Activated effector memory CD4-positive, alpha-beta T cell treated with Interleukin-2 at 50 U/mL for 16 hours (primary cell): Measurements from ENCODE around the gene PLIN4.

Experiments used
- DNase-seq: peaks from one replicate; pipeline ENCODE4 v3.0.0-alpha.2; 2020

PLIN4 gene

GRCh38 chr19:4523306-4524110 is 5.2 kb upstream of the PLIN4 start:
- no peak for DNase-seq

GRCh38 chr19:4522291-4523002 is 4.2 kb upstream of the PLIN4 start:
- DNase-seq: no peak

DNA sequence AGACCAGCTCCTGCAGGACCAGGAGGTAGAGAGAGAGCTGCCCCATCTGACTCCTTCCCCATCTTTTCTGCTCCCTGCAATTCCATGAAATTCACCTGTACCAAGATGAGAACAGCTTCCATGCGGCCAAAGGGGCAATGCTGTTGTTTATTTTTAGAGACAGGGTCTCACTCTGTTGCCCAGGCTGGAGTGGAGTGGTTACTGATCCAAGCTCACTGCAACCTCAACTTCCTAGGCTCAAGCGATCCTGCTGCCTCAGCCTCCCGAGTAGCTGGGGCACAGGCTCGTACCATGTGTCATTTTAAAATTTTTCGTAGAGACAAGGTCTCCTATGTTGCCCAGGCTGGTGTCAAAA is 3.6 kb upstream of the PLIN4 start:
- no peak for DNase-seq

DNA sequence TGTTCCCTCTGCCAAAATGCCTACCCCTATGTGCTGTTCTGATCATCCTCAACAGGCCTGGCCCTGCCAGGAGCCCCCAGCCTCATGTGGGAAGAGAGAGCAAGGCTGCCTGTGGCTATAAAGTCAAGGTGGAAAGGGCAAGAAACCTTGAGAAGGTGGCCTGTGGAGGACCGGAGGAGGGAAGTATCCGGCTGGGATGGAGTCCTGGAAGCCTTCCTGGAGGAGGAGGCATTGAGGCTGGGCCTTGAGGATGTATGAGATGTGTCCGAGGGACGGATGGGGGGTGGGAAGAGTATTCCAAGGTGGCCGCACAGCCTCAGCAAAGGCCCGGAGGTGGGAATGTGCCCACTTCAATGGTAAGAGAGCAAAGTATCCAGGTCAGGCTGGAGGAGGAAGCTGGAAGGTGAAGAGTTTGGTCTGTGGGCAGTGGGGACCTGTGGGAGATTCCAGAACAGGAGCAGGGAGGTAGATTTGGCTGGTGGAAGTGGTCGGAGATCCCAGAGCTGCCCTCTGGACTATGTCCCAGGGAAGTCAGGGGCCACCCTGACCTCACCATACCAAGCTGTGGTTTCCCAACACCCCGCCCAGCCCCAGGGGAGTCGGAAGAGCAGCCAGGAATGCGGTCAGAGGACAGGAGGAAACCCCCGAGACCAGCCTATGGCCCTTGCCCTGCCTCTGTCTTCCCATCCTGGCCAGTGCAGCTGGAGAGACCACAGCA is 3.0 kb upstream of the PLIN4 start:
- no peak for DNase-seq

DNA sequence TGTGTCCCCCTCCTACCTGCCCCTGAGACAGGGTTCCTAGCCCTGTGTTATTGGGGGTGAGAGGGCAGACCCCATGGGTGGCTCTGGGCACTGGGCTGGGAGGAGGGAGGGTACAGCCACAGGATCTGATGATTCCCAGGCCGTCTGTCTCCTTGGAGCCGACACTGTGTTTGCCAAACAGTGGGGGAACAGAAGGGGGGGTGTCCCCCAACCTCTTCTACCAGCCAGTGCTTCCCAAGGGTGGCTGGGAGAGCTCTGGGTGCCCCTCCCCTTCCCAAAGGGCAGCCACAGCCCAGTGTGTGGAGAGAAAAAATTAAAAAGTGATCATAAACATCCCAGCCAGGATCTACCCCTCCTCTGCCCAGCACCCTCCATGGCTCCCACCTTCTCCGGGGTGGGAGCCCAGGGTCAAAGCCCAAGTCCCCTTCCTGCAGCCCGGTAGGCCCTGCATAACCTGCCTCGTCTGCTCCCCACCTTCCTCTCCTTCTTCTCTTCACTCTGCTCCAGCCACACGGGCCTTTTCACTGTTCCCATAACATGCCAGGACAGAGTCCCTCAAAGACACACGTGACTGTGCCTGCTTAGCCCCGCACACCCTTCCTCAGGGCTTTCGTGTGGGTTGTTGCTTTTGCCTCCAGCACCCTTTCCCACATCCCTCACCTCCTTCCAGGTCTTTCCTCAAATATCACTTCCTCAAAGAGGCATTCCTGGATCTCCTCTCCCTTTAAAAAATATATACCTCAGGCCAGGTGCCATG is 1.4 kb upstream of the PLIN4 start:
- DNase-seq: no peak

DNA sequence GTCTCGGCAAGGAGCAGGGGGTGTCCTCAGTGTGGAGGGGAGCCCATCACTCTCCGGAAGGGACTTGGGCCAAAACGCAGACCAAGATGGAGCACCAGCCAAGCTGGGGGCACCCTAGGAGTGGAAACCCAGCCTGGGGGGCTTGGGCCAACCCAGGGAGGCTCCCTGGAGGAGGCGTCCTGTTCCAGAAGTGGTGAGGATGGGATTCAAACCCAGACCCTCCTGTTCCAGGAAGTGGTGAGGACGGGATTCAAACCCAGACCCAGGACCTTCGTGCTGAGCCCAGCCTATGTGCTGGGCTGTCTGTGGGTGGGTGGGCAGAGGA is 848 bp upstream of the PLIN4 start:
- no peak for DNase-seq

DNA sequence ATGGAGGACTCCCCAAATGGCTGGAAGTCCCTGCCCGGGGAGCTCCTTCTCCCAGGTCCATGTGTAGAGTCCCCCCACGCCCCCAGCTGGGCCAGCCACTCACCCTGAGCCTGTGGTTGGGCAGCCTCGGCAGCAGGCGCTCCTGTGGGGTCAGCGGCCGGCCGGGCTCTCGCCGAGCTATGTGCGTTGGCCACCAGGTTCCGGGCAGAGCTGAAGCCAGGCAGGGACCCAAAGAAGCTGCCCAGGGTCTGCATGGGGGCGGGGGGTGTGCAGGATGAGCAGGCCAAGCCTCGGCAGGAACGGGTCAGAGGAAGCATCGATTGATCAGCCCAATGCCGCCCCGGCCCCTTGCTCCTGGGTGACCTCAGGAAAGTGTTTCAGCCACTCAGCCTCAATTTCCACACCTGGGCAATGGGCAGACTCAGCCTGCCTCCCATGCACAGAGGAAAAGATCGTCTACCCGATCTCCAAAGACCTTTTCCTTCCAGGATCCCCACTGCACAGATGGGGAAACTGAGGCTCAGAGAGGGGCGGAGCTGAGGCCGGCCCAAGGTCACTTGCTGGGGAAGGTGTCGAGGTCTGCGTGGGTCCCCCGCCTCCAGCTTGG is 732 bp downstream of the PLIN4 start:
- DNase-seq: no peak

DNA sequence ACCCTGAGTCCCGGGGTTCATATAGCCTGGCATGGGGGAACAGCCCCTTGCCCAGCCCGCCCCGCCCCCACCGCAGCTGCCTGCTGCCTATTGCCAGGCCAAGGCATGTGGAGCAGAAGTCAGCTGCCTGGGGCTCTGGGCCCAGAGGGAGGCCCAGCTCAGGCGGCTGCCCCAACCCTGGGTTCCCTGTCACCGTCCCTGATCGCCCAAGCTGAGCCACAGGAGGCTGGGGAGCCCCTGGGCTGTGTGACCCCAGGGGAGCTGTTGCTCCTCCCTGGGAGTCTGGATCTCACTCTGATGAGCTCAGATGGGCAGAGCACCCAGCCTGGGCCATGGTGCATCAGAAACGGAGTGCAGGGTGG is 1.4 kb downstream of the PLIN4 start:
- DNase-seq: no peak

DNA sequence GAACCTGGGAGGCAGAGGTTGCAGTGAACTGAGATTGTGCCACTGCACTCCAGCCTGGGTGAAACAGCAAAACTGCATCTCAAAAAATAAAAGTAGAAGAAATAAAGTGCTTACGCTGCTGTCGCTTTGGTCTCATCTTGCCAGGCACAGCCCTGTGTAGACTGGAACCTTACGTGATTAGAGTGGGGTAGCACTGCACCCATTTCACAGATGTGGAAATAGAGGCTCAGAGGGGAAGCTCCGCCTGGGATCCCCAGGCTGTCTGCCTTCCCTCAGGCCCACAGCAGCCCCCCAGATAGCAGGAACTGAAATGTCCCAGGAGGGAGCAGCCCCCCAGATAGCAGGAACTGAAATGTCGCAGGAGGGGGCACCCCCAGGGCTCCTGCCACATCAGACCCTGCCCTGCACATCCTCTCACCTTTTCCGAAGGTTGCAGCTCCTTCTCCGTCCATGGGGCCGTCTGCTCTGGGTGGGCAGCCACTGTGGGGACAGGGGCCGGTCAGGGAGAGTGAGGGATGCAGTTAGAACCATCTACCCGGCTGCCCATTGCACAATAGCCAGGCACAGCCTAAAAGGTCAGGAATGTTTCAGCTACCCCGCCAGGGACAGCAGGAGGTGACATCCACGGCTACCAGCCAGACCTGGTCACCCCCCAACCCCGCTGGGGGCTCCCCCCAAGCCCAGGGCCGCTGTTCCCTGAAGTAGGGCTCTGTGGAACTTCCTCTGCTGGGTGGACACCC is 1.9 kb downstream of the PLIN4 start:
- DNase-seq: no peak

DNA sequence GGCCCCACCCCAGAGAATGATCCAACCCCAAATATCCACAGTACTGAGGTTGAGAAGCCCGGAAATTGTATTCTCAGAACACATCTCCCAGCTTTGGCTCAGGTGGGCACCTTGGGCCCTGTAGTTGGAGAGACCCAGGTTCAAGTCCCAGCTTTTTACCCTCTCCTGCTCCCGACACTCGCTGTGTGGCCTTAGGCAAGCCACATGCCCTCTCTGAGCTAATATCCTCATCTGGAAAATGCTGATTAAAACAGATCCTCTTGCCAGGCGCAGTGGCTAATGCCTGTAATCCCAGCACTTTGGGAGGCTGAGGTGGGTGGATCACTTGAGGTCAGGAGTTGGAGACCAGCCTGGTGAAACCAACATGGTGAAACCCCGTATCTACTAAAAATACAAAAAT is 2.6 kb downstream of the PLIN4 start:
- no peak for DNase-seq

DNA sequence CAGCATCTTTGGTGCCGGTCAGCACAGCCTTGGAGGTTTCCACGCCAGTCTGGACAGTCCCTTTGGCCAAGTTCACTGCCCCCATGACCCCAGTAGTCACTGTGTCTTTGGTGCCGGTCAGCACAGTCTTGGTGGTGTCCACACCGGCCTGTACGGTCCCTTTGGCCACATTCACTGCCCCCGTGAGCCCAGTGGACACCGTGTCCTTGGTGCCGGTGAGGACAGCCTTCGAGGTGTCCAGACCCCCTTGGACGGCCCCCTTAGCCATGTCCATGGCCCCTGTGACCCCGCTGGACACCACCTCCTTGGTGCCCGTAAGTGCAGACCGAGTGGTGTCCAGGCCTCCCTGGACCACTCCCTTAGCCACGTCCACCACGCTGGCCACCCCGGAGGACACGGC is 5.0 kb downstream of the PLIN4 start:
- DNase-seq: no peak

GRCh38 chr19:4512070-4512469 is 6.2 kb downstream of the PLIN4 start:
- DNase-seq: no peak

DNA sequence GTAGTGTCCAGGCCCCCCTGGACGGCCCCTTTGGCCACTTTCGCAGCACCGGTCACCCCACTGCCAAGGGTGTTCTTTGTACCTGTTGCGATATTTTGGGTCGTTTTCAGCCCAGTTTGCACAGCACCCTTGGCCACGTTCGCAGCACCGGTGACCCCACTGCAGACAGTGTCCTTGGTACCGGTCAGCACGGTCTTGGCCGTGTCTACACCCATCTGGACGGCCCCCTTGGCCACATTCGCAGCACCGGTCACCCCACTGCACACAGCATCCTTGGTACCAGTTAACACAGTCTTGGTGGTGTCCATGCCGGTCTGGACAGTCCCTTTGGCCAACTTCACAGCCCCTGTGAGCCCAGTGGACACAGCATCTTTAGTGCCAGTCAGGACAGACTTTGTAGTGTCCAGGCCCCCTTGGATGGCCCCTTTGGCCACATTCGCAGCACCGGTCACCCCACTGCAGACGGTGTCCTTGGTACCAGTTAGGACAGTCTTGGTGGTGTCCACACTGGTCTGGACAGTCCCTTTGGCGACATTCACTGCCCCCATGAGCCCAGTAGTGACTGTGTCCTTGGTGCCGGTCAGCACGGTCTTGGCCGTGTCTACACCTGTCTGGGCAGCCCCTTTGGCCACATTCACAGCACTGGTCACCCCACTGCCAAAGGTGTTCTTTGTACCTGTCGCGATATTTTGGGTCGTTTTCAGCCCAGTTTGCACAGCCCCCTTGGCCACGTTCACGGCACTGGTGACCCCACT is 6.8 kb downstream of the PLIN4 start:
- DNase-seq: no peak

DNA sequence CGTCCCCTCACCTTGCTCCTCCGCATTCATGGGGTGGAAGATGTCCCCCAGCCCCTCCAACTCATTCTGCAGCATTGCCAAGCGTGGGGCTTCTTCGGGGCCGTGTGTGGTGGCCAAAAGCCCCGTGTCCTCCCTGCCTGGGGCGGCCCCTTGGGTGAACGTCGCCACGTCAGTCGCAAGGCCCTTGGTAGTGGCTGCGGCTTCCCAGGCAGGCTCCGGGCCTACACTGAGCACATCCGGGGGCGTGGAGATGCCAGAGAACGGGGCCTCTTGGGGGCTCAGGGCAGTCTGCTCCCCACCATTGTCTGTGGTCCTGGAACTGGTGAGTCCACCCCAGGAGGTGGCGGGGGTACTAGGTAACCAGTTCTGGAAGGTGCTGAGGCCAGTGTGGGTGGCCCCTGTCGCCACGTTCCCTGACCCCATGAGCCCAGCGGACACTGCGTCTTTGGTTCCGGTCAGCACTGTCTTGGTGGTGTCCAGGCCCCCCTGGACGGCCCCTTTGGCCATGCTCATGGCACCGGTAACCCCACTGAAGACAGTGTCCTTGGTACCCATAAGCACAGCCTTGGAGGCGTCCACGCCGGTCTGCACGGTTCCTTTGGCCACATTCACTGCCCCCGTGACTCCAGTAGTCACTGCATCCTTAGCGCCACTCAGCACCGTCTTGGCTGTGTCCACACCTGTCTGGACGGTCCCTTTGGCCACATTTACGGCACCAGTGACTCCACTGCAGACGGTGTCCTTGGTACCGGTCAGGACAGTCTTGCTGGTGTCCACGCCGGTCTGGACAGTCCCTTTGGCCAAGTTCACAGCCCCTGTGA is 7.6 kb downstream of the PLIN4 start:
- DNase-seq: no peak

DNA sequence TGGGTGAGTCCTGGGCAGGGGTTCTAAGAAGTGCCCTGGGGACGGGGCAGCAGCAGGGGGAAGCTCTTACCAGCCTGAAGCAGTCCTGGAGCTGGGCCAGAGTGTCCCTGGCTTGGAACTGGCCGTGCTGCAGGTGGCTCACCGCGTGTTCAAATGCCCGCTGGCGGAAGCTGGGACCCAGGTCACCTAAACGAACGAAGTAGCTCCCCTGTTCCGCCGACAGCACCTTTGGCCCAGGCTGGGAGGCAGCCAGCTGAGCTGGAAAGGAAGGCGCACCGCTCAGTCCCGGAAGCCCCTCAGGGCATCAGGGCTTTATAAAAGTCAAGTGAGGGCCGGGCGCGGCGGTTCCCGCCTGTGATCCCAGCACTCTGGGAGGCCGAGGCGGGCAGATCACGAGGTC is 9.6 kb downstream of the PLIN4 start:
- DNase-seq: no peak

DNA sequence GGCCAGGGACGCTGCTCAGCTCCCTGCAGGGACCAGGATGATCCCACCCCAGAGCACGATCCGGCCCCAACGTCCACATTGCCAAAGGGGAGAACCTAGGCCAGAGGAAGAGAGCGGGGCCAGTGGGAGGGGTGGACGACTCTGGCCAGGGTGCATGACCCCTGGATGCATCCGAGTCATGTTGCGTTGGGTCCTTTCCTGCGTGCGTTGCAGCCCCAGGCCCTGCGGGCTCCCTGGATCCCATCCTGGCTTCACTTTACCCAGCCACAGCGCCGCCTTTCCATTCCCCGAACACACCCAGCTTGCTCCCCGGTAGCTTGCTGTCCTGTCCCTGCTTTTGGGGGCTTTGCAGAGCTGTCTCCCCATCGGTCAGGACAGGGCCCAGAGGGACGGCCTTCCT is 10.5 kb downstream of the PLIN4 start:
- no peak for DNase-seq

DNA sequence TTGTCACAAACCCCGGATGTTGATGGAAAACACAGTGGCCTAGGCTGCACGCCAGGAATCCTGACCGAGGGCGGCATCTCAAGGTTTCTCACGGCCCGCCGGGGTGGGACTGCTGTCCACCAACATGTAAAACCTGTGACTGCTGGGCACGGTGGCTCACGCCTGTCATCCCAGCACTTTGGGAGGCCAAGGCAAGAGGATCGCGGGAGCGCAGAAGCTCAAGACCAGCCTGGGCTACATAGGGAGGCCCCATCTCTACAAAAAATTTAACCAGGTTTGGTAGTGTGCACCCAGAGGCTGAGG is 11.2 kb downstream of the PLIN4 start:
- no peak for DNase-seq

- no peak for DNase-seq
Observed at GRCh38 chr19:4506449-4507149, 11.7 kb downstream of the PLIN4 start.

DNA sequence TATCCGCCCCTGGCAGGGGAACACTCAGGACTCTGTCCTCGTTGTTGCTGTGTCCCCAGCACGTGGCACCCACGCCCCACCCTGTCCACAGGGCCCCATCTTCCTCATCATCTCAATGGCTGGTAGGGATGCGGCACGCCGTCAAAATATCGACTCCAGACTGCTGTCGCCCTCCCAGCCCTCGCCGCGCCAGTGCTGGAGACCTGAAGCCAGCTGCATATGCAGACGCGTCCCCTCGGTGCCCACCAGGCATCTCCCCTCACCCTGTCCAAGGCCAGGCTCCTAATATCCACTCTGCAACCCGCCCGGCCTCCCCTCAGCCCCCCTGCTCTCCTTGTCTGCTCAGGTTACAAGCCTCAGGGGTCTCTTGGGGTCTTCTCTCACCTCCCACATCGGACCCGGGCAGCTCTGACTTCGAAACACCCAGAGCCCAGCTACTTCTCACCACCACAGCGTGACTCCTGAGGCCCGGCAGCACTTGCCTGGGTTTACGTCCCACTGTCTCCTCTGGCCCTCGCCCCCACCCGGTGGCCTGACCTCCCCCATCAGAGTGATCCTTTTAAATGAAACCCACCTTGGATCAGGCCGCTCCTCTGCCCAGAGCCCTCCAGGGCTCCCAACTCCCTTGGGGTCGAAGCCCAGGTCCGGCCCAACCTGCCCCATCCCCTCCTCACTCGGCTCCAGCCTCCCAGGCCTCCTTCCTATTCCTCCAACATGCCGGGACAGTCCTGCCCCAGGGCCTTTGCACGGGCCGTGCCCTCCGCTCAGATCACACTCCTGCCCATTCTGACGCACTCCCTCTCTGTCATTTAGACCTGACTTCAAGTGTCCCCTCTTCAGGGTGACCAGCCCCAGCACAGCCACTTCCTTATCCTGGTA is 12.5 kb downstream of the PLIN4 start:
- no peak for DNase-seq
